Hepatic stellate cell (primary cell): ENCODE measurements around the gene ARAF.
"Not testable (repeated sequence)": the region's sequence is repeated elsewhere in the genome, so short reads cannot be mapped to it uniquely, and the experiment has no call there.

ENCODE experiments used
- DNase-seq: peaks from one replicate; pipeline ENCODE4 v3.0.0; 2011; ENCODE audit warnings: low spot score

Gene ARAF

GRCh38 chrX:47560934-47561658, at the start of gene ARAF:
Gene ARAF, plus strand, starts transcription at chrX:47561205. Its CDS starts 1,763 bp downstream, at chrX:47562968.
- DNase-seq, result peak; percentile 92

GRCh38 chrX:47512383-47512782, 48.6 kb upstream of the ARAF start:
- not testable (repeated sequence) for DNase-seq

- DNase-seq, result not testable (repeated sequence)
Observed at GRCh38 chrX:47513034-47513965, 47.7 kb upstream of the ARAF start.

- peak; percentile 31 for DNase-seq
Observed at GRCh38 chrX:47514533-47515235, 46.3 kb upstream of the ARAF start.

GRCh38 chrX:47515941-47516665, 44.9 kb upstream of the ARAF start:
- DNase-seq, result no peak

- DNase-seq, result no peak
Observed at GRCh38 chrX:47518144-47518543, 42.9 kb upstream of the ARAF start.

- peak; percentile 59 for DNase-seq
Observed at GRCh38 chrX:47523297-47523696, 37.7 kb upstream of the ARAF start.

GRCh38 chrX:47523713-47524166, 37.3 kb upstream of the ARAF start:
- no peak for DNase-seq

- no peak for DNase-seq
Observed at GRCh38 chrX:47529548-47529947, 31.5 kb upstream of the ARAF start.

GRCh38 chrX:47530049-47530448, 31.0 kb upstream of the ARAF start:
- DNase-seq, result no peak

GRCh38 chrX:47539860-47540259, 21.1 kb upstream of the ARAF start:
- no peak for DNase-seq

- DNase-seq, result peak; percentile 87
Observed at GRCh38 chrX:47540754-47541538, 20.1 kb upstream of the ARAF start.

- DNase-seq, result no peak
Observed at GRCh38 chrX:47543496-47543895, 17.5 kb upstream of the ARAF start.

GRCh38 chrX:47556045-47556623, 4.9 kb upstream of the ARAF start:
- DNase-seq, result peak; percentile 80

GRCh38 chrX:47558436-47558835, 2.6 kb upstream of the ARAF start:
- DNase-seq, result no peak

GRCh38 chrX:47560179-47560933, 649 bp upstream of the ARAF start:
- DNase-seq, result no peak

GRCh38 chrX:47561659-47562151, 700 bp downstream of the ARAF start:
- no peak for DNase-seq

- no peak for DNase-seq
Observed at GRCh38 chrX:47562615-47563243, 1.7 kb downstream of the ARAF start.

GRCh38 chrX:47563801-47564315, 2.9 kb downstream of the ARAF start:
- DNase-seq, result no peak
